Measurements from ENCODE around the gene BSN. TPM values are rescaled to one million over a fixed set of nuclear protein-coding genes. Genes with fewer than 3 reads are reported as not detected.
A peak's percentile ranks its signal among the peaks of the same experiment; 100 is the strongest.

BSN gene
- total RNA-seq, 2 experiments from 2014 or later = 0.09 TPM

DNA sequence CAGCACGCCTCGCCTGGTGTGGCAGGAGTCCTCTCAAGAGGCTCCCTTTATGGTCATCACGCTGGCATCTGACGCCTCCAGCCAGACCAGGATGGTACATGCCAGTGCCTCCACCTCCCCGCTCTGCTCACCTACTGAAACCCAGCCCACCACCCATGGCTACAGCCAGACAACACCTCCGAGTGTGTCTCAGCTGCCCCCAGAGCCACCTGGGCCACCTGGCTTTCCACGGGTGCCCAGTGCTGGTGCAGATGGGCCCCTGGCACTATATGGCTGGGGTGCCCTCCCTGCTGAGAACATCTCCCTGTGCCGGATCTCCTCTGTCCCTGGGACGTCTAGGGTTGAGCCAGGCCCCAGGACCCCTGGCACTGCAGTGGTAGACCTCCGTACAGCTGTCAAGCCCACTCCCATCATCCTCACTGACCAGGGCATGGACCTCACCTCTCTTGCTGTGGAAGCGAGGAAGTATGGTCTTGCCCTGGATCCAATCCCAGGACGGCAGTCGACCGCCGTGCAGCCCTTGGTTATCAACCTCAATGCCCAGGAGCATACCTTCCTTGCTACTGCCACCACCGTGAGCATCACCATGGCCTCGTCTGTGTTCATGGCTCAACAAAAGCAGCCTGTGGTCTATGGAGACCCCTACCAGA is 100.0 kb downstream of the BSN start:
- no peaks in the 10 kb centered on the region for H3K9me3 Mint-ChIP-seq
- POLR2A ChIA-PET = no interaction called here
- ATAC-seq = no peak

DNA sequence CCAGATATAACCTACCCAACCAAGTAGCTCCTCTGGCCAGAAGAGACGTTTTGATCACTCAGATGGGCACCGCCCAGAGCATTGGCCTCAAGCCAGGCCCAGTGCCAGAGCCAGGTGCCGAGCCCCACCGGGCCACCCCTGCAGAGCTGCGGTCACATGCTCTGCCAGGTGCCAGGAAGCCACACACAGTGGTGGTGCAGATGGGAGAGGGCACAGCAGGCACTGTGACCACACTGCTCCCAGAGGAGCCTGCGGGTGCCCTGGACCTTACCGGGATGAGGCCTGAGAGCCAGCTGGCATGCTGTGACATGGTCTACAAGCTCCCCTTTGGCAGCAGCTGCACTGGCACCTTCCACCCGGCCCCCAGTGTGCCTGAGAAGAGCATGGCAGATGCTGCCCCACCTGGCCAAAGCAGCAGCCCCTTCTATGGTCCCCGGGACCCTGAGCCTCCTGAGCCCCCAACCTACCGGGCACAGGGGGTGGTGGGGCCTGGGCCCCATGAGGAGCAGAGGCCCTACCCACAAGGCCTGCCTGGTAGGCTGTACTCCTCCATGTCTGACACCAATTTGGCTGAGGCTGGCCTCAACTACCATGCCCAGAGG is 100.8 kb downstream of the BSN start:
- CTCF ChIA-PET = interaction anchor here (1.8 kb wide), 1 partner anchor 115 kb away, joined by 8 read pairs; no protein-coding TSS in a partner anchor
- POLR2A ChIA-PET = no interaction called here
- Mint-ChIP-seq H3K27me3 (no peaks in the 10 kb centered on the region), H3K4me1 (ENCODE audit: low read depth) (no peaks in the 10 kb centered on the region), H3K4me3 (no peak overlapping the region), H3K27ac (no peak overlapping the region), H3K36me3 (ENCODE audit: low read depth) (no peaks in the 10 kb centered on the region), H3K9me3 (no peaks in the 10 kb centered on the region)
- ATAC-seq (no peak), DNase-seq (no peak)
- TF ChIP-seq, protein P1, sequence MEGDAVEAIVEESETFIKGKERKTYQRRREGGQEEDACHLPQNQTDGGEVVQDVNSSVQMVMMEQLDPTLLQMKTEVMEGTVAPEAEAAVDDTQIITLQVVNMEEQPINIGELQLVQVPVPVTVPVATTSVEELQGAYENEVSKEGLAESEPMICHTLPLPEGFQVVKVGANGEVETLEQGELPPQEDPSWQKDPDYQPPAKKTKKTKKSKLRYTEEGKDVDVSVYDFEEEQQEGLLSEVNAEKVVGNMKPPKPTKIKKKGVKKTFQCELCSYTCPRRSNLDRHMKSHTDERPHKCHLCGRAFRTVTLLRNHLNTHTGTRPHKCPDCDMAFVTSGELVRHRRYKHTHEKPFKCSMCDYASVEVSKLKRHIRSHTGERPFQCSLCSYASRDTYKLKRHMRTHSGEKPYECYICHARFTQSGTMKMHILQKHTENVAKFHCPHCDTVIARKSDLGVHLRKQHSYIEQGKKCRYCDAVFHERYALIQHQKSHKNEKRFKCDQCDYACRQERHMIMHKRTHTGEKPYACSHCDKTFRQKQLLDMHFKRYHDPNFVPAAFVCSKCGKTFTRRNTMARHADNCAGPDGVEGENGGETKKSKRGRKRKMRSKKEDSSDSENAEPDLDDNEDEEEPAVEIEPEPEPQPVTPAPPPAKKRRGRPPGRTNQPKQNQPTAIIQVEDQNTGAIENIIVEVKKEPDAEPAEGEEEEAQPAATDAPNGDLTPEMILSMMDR (IDR thresholded peaks at IDR 0.05) = no peak
- intact Hi-C loops (cut with micrococcal nuclease) = no loop called here

More for the DNA sequence above, 100.0 kb downstream of the BSN start:
- TF ChIP-seq, protein P1 (IDR thresholded peaks at IDR 0.05) = no peak
- DNase-seq = no peak
- H3K36me3 Mint-ChIP-seq (ENCODE audit: low read depth) = no peaks in the 10 kb centered on the region
- no peaks in the 10 kb centered on the region for H3K4me1 Mint-ChIP-seq (ENCODE audit: low read depth)
- intact Hi-C loops (cut with micrococcal nuclease) = no loop called here
- no peak overlapping the region for H3K27ac Mint-ChIP-seq
- no peaks in the 10 kb centered on the region for H3K27me3 Mint-ChIP-seq
- H3K4me3 Mint-ChIP-seq = no peak overlapping the region
- CTCF ChIA-PET = interaction anchor here (1.8 to 2.2 kb wide), 2 partner anchors 115 kb away, joined by 8 to 16 read pairs; no protein-coding TSS in a partner anchor

DNA sequence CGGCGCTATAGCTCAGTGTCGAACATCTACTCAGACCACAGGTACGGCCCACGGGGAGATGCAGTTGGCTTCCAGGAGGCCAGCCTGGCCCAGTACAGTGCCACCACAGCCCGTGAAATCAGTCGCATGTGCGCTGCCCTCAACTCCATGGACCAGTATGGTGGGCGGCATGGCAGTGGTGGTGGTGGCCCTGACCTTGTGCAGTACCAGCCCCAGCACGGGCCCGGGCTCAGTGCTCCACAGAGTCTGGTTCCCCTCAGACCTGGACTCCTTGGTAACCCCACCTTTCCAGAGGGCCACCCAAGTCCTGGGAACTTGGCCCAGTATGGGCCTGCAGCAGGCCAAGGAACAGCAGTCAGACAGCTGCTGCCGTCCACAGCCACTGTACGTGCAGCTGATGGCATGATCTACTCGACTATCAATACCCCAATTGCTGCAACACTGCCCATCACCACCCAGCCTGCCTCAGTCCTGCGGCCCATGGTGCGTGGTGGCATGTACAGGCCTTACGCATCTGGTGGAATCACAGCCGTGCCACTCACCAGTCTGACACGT is 101.5 kb downstream of the BSN start:
- intact Hi-C loops (cut with micrococcal nuclease) = no loop called here
- TF ChIP-seq, protein P1 (IDR thresholded peaks at IDR 0.05) = no peak
- no peaks in the 10 kb centered on the region for H3K27me3 Mint-ChIP-seq
- no peak for ATAC-seq
- no peak overlapping the region for H3K27ac Mint-ChIP-seq
- DNase-seq = no peak
- ChIA-PET CTCF (interaction anchor here (1.8 to 2.3 kb wide), 2 partner anchors 116 kb away, joined by 8 to 14 read pairs; no protein-coding TSS in a partner anchor), POLR2A (no interaction called here)
- no peaks in the 10 kb centered on the region for H3K4me1 Mint-ChIP-seq (ENCODE audit: low read depth)
- no peak overlapping the region for H3K4me3 Mint-ChIP-seq
- no peaks in the 10 kb centered on the region for H3K9me3 Mint-ChIP-seq
- H3K36me3 Mint-ChIP-seq (ENCODE audit: low read depth) = no peaks in the 10 kb centered on the region

- Mint-ChIP-seq H3K36me3 (ENCODE audit: low read depth) (no peaks in the 10 kb centered on the region), H3K4me3 (no peak overlapping the region), H3K27ac (no peak overlapping the region), H3K4me1 (ENCODE audit: low read depth) (no peaks in the 10 kb centered on the region), H3K27me3 (no peaks in the 10 kb centered on the region), H3K9me3 (no peaks in the 10 kb centered on the region)
- CTCF ChIA-PET = interaction anchor here (2.3 kb wide), 1 partner anchor 117 kb away, joined by 14 read pairs; no protein-coding TSS in a partner anchor
- POLR2A ChIA-PET = no interaction called here
- TF ChIP-seq, protein P1 (IDR thresholded peaks at IDR 0.05) = no peak
- DNase-seq (peak; percentile 12), ATAC-seq (no peak)
- intact Hi-C loops (cut with micrococcal nuclease) = no loop called here
Measured at GRCh38 chr3:49656541-49657112, 102.3 kb downstream of the BSN start.

Data from activated CD8-positive, alpha-beta T cell treated with anti-CD3 and anti-CD28 coated beads for 36 hours (primary cell).